Astrocyte of the cerebellum (primary cell): Measurements from ENCODE around the gene PHOX2B.

Experiments used
- DNase-seq: peaks from one replicate; pipeline ENCODE4 v3.0.0-alpha.2; 2011; ENCODE audit warnings: low read depth
- H3K4me3 ChIP-seq: 2 replicates; pipeline ENCODE4 v1.5.1; 2011; ENCODE audit warnings: mild to moderate bottlenecking, low read depth, low read length, moderate library complexity
- in situ Hi-C: cut with HindIII; loops from 2 replicates; pipeline ENCODE4 v1.10.0; 2017; ENCODE audit warnings: low sequenced_read_pairs
- TF ChIP-seq, protein P1 (sequence below): IDR thresholded peaks from 2 replicates; pipeline ENCODE4 v1.5.1; 2012; ENCODE audit warnings: low read length, low read depth, moderate library complexity, mild to moderate bottlenecking; ENCODE audit errors: missing control alignments

The PHOX2B gene

DNA sequence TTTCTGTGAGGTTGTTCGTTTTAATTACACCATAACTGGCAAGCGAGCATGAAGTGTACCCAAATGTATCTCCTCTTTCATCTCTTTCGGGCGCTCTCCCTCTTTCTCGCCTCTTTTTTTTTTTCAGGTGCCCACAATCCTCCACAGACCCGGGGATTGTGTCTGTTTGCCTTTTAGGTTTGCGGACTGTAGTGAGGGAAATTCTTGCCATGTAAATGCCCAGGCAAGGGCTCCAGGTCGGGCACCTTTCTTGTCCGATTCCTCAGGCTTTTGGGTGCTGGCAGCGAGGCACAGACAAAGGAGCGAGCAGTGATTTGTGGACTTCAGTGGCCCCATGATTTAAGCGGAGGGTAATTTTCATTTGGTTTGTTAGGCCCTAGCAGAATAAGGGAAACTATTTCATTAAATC is 1.1 kb upstream of the PHOX2B start:
- H3K4me3 ChIP-seq, result no peak overlapping the region
- no peak for DNase-seq
- in situ Hi-C loops, result no loop called here
- TF ChIP-seq, protein P1, sequence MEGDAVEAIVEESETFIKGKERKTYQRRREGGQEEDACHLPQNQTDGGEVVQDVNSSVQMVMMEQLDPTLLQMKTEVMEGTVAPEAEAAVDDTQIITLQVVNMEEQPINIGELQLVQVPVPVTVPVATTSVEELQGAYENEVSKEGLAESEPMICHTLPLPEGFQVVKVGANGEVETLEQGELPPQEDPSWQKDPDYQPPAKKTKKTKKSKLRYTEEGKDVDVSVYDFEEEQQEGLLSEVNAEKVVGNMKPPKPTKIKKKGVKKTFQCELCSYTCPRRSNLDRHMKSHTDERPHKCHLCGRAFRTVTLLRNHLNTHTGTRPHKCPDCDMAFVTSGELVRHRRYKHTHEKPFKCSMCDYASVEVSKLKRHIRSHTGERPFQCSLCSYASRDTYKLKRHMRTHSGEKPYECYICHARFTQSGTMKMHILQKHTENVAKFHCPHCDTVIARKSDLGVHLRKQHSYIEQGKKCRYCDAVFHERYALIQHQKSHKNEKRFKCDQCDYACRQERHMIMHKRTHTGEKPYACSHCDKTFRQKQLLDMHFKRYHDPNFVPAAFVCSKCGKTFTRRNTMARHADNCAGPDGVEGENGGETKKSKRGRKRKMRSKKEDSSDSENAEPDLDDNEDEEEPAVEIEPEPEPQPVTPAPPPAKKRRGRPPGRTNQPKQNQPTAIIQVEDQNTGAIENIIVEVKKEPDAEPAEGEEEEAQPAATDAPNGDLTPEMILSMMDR, result no peak

DNA sequence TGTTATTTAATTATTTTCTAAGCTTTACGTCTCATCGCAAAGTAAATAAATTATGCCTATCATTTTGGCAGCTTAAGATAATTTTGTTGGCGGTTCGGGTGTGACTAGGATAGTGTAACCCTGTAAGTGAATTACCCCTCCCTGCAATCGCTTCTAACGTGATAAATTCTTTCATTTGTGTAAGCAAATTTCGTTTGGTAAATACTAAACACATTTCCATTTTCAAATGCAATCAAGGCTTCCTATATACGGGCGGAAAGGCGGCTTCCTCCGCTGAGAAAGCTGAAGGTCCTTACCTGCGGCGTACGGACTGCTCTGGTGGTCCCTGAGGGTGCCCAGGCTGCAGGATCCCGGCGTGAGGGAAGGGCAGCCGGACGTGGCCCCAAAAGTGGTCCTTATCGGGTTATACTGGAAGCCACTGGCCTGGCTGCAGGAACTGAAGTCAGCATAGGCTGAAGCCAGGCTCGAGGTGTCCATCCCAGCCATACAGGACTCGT is 403 bp downstream of the PHOX2B start:
- no peak overlapping the region for H3K4me3 ChIP-seq
- TF ChIP-seq, protein P1, result no peak

DNA sequence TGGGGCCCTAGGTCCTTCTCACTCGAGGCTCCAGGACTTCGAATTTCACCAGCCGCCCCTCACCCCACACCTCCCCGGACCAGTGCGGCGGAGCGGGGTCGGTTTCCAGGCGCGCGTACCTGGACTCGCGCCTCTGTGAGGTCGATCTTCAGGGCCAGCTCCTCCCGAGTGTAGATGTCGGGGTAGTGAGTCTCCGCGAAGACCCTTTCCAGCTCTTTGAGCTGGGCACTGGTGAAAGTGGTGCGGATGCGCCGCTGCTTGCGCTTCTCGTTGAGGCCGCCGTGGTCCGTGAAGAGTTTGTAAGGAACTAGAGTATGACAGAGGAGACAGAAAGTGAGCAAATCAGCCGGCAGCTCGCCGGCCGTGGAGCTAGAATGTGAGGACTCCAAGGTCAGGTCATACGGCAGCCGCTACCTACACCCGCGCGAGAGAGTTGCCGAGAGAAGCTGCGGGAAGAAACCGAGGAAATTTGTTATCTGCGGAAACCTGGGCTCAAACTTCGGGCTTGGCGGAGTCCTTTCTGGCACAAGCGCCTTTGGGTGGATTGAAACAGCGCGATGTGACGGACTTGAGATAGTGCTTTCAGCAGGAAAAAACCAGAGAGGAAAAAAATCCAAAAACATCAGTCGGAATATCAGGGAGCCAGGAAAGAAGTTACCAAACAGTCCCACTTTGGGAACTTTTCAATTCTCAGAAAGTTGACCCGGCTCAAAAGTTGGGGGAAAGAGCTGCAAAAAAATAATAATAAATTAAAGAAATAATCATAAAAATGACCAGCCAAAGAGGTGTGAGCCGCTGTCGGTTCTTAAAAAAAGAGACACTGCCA is 1.1 kb downstream of the PHOX2B start:
- no peak for DNase-seq
- TF ChIP-seq, protein P1, result no peak
- in situ Hi-C loops, result no loop called here
- no peak overlapping the region for H3K4me3 ChIP-seq

More for the DNA sequence above, 403 bp downstream of the PHOX2B start:
- no peak for DNase-seq
- in situ Hi-C loops, result no loop called here

DNA sequence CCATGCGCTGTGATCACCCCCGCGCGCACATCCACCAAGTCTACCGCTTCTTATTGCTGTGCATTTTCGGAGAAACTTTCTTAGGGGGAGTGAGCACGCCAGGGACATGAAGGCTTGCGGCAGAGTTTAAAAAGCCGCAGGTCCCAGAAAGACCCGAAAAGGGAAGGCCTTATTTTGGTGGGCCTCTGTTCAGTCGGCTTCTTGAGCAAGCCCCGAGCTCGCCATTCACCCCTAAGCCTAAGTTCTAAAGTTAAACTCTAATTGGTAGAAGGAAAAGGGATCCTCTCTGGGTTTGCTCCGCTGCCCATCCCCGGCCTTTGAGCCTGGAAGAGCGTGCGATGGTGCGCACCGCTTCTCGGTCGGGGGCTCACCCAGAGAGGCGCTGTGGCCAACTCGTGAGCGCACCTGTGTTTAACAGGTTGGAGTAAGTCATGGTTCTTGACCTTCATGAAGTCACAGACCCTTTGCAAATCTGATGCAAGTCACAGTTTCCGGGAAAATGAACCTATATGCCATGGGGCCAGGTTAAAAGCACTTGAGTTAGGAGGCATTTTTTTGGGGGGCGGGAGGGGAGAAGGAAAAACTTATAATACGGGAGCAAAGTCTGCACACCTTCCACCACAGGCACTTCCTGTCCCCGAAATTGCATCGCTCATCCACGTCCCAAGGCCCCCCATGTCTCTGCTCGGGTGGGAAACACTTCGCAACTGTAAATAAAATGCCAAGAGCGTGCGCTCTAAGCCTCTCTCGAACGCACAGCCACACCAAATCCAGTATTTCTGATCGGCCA is 1.9 kb downstream of the PHOX2B start:
- in situ Hi-C loops, result no loop called here
- no peak overlapping the region for H3K4me3 ChIP-seq
- TF ChIP-seq, protein P1, result no peak
- no peak for DNase-seq

DNA sequence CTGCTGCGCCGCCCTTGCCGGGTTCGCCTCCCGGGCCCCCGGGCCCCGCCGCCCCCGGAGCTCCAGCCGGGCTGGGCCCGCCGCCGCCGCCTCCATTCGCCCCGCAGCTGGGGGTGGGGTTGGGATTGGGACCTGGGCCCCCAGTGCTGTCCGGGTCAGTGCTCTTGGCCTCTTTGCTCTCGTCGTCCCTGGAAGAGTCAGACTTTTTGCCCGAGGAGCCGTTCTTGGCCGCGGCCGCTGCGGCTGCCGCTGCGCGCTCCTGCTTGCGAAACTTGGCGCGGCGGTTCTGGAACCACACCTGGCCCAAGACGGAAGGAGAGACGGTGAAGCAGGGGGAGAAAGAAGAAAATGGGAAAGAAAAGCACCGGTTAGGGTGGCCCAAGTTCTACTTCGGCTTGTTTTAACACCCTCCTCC is 2.5 kb downstream of the PHOX2B start:
- H3K4me3 ChIP-seq, result no peak overlapping the region
- in situ Hi-C loops, result no loop called here
- TF ChIP-seq, protein P1, result no peak
- DNase-seq, result no peak

DNA sequence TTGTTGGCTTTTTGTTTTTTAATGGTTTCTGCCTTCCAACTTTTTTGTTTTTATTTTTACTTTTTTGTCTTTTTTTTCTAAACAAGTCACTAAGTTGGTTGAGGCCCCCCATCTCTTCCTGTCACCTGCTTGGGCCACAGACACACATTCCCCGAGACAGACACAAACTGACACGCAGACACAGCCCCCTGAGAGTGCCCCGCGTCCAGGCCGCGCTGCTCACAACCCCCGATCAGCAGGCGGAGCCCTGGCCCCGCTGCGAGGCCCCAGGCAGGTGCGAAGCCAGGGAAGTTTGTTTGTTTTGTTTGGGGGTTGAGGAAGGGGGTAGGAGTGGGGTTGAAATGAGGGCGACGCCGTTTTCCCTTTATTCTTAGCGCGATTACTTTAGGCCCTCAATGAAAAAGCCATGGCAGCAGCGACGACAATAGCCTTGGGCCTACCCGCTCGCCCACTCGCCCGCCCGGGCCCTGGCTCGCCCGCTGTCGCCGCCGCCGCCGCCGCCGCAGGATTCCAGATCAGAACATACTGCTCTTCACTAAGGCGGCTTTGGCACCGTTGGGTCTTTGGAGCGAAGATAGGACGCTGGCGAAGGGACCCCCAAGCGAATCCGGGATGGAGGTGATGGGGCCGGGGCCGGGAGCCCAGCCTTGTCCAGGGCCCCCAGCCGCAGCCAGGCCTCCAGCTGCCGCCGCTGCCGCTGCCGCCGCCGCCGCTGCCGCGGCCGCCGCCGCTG is 3.1 kb downstream of the PHOX2B start:
- H3K4me3 ChIP-seq, result no peak overlapping the region
- TF ChIP-seq, protein P1, result no peak
- in situ Hi-C loops, result no loop called here
- no peak for DNase-seq
